GM18520 (cell line): Measurements from ENCODE around the gene B3GALNT1.
"Not testable (repeated sequence)": the region's sequence is repeated elsewhere in the genome, so short reads cannot be mapped to it uniquely, and the experiment has no call there.

Experiments
- ATAC-seq: cut with Tn5 transposase; IDR thresholded peaks from one replicate; pipeline ENCODE4 v1.9.1; 2021; ENCODE audit not compliant: unreplicated experiment

Gene B3GALNT1

DNA sequence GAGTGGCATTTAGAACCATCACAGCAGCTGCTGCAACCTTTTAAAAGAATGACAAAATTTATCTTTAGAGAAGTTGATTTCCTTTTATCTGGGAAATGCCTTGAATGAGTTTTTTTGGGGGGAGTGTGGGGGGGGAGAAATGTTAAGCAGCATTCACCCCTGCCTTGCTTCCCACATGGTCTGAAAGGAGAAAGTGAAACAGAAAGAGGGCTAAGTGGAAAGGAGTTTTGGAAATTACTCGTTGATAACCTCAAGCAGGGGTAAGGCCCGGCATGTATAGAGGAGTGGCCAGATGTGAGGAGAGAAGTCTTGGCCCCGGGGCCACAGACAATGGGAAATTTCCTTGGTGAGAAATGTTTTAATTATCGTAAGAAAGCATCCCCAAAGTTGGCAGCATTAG lies 23.5 kb downstream of the B3GALNT1 start:
- ATAC-seq: peak; percentile 78

DNA sequence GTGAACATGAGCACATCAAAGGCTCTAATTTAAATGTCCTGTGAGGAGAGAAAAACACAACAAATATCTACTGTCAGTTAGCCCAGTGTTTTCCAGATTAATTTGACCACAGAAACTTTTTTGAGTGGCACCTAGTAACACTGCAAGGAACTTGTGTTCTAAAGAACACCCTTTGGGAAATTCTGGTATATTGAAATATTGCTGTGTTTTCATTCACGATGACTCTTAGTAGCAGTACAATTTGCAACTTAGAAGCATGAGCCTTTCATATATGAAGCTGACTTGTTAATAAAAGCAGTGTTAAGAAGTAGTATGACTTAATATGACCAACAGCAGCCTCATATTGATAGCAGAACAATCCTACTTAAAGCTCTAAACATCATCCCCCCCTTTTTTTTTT lies 32.0 kb downstream of the B3GALNT1 start:
- ATAC-seq: no peak

DNA sequence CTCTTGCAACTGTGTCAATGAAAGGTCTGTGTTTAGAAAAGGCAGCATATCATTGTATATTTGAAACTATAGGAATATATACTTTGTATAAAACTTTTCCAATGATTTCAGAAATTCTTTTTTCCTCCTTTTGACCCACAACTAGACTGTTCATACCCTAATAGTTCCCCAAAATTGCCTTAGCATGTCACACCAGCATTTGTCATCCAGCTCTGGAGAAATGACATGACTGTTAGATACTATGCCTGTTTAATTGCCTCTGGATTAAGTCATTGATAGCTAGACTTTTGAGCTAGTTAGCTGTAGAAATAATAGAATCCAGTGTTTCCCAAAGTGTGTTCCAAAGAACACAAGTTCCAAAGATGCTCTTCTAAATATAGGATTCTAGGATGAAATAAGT lies 32.4 kb downstream of the B3GALNT1 start:
- ATAC-seq: no peak

DNA sequence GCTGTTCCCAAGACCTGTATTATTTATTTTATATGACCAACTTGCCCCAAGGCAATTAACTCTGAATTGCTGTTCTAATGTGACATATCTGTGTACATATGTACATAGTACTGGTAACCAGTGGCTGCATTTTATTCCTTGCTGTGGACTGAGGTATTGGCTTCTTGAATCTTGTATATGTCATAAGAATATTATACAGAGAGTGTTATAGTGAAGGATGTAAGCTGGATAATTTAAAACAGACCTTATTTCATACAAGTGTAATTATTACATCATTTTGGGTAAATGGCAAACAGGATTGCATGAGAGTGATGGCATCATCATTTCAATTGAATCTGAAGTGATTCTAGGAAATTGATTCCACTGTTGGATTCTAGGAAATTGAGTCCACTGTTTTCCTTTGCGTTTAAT lies 32.9 kb downstream of the B3GALNT1 start:
- no peak for ATAC-seq

DNA sequence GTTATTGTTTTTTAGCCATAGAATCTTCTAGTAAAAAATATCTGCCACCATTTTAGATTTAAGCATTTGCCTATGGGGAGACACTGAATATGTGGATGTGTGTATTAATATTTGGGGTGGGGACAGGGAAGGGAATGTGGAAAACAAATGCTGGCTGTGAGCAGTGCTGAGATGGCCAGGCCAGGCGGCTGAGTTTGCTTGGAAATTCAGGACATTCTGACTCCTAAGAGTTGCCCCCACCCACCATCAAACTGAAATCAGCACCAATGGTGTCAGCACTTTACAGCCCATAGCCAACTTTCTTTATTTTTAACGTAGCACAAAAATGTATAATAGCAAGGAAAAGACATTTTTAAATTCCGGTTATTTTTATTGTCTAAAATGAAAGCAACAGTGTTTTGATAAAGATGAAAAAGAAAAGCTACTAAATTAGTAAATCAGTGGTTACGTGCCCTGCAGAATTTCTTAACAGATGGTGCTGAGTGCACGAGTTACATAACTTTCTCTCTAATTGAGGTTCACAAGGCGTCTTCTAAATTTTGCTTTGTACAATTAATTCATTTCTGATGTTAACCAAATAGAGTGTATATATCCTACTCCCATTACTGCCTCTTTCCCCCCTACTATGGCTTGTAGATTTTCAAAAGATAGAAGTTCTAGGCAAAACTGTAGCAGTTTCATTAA lies 34.0 kb downstream of the B3GALNT1 start:
- no peak for ATAC-seq

DNA sequence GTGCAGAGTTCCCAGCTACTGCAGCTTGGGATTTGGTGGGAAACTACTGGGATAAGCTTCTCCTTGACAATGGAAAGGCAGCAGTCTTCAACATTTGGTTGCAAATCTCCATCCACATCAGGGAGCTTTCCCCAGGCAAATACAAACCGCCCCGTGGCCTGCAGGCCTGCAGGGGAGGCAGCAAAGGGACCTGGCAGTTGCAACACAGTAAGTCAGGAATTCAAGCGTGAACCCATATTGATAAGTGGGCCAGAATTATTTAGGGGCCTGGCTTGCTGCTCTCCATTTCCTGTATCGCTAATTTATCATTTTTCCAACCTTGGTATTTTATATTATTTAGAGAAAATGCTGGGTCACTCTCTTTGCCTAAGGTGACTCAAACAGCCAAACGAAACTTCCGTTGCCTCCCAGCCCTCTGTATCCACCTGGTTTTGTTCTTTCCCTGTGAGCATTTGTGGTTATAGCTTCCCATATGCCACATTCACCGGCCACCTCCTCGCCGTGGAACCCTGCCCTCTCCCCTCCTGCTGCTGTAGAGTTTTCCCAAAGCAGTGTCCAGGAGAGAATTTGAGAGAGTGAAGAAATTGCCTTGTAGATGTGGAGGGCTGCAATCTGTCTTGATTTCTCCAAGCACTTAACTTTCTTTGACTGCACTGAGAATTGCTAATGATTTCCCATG lies 34.8 kb downstream of the B3GALNT1 start:
- no peak for ATAC-seq

DNA sequence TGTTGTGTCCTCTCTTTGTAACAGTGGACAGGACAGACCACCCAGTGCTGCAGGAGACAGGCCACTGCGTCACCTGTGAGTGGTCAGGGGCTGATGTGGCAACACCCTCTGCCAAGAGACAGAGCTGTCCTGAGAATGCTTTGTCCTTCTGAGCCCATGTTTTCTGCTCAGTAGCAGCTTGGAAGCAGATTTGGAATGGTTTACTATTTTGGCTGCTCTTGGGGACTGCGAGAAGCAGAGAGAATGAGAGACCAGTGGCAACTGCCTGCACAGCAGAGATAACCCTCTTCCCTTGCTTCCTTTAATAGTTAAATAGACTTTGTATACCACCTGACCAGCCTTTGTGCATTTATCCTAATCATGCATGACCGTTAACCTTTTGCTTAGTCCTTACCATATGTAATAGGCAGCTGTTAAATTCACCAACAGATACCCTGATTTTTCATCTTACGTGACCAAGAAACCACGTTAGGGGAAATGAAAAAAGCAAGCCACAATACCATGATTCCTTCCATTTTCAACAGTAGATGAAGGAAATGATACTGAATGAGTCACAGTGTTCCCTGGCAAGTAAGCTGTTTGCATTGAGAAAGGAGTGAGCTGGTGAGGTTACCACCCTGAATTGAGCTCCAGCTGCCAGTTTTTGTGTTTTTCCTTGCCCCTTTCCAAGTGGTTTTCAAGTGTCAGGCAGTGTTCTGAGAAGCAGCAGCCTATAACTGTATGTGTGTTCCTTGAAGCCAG lies 35.5 kb downstream of the B3GALNT1 start:
- ATAC-seq: peak; percentile 82

DNA sequence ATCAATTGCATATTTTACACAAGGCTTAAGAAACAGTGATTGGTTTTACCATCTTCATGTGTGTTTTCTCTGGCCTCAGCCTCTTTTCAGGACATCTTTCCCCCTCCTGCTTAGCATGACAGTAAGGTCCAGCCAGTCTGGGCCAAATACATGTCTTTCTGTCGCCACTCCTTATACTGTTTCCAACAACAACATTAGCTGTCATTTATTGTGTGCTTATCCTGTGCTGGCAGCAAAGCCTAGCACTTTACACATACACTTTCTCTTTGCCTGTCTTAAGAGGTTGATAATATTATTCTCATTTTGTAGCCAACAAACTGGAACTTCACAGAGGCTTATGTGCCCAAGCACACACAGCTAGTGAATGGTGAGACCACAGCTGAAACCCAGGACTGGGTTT lies 37.8 kb downstream of the B3GALNT1 start:
- no peak for ATAC-seq

DNA sequence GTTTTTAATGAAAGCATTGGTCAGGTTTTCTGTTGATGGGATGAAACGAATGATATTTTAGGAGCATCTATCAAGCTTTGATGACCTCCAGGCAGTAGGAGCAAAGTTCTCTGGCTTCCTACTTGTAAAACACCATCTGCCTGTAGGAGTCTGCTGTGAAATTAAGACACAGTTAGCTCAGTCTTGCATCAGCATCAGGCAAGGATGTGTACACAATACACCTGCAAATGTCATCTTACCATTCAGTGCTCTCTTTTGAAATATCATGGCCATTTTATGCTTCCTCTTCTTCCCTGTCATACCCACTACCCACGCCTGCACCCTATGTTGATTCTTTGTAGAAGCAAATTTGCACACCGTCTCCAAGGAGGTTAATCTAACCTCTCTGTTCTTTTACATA lies 38.2 kb downstream of the B3GALNT1 start:
- no peak for ATAC-seq

DNA sequence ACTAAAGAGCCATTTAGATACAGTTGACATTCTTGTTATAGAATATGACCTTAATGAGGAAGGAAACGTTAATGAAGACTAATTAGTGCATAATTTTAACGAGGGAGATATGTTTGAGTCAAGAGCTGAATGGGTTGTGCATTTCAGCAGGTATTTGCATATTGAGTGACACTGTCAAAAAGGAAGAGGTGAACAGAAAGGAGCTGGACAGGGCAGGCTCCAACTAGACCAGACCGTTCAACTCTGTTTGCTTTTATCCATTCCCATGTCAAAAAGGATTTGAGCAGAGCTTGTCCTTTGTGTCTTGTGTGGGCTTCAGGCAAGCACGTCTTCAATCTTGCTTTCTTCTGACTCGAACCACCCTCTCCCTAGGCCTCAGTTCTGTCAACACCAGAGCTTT lies 40.7 kb downstream of the B3GALNT1 start:
- ATAC-seq: no peak

DNA sequence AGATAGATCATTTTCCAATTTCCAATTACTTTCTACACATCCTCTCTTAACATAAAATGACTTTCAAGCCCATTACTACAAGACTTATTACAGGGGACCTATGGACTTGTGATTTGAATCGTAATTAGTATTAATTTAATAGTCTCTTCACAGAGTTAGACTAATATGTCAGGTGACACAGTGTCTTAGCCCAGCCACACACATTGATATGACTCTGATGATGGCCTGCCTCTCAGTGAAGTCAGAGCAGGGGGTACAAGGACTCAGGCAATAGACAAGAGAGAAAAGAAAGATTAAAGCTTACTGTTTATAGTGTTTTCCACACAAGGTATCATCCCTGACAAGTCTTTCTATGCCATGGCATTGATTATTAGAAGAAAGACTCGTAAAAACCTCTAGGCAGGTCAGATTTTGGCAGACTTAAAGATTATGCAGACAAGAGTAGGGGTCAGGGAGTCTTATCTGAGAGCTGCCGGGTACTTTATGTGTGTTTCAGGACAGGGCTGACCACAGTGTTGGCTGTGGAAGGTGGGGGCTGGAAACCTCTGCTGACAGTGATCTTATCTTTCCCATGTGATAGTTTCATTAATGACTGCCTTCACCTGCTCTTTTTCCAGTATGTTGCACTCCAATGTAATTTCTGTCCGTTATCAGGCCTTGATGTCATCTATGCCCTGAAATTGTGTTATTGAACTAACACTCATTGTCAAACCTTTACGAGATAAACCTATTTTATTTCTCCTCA lies 50.1 kb downstream of the B3GALNT1 start:
- ATAC-seq: no peak

DNA sequence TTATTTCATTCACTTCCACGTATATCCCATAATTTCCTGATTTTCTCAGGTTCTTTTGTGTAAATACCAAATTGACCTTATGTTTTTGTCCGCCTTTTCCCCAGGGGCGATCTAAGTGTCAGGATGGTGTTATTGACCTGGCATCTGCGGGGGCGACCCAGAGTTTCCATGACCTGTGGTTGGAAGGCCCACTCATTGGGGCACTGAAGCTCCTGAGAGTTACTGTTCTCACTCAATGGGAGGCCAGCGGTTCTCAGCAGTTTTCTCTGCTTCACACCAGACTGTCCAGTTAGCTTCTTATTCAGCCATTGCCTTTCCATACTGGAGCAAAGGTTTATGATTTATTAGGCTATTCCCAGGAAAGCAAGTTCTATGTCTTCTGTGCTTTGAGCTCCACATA lies 53.3 kb downstream of the B3GALNT1 start:
- no peak for ATAC-seq

DNA sequence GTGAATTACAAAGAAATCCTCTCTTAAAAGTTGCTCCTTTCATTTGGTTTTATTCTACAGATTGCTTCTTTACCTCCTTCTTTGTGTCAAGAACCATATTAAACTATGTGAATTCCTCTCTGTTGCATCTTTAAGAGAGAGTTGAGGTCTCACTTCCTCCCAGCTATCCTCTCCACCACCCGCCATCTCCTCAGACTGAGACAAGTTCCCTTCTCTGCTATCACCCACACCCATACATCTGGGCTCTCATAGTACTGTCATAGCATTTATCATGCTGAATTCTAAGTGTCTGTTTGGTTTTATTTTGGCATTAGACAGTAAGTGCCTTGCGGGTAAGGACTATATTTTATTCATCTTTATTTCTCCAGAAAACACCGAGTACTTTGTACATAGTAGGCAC lies 54.2 kb downstream of the B3GALNT1 start:
- no peak for ATAC-seq

DNA sequence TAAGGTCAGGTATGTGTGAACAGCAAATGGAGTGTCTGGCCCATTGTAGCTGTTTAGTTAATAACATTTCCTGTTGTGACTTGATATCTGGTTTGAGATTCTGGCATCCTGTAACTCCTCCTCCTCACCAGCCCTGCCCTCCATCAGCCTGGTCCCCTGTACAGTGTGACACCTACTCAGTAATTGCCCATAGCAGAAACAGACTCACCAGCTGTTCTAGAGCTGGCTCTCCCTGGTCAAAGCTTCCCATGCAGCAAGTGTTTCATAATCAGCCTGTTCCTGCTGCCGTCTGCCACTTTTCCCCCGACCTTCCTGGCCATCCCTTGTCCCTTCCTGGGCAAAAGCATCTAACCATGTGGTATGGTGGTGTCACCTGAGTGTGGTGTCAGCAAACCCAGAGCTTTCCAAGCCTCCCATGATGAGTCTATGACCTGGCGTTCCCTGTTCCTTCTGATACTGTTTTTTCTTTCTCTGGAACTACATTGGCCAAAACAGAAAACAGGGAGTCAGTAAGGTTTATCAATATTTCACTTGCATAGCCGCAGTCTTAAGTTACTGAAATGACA lies 55.4 kb downstream of the B3GALNT1 start:
- no peak for ATAC-seq

DNA sequence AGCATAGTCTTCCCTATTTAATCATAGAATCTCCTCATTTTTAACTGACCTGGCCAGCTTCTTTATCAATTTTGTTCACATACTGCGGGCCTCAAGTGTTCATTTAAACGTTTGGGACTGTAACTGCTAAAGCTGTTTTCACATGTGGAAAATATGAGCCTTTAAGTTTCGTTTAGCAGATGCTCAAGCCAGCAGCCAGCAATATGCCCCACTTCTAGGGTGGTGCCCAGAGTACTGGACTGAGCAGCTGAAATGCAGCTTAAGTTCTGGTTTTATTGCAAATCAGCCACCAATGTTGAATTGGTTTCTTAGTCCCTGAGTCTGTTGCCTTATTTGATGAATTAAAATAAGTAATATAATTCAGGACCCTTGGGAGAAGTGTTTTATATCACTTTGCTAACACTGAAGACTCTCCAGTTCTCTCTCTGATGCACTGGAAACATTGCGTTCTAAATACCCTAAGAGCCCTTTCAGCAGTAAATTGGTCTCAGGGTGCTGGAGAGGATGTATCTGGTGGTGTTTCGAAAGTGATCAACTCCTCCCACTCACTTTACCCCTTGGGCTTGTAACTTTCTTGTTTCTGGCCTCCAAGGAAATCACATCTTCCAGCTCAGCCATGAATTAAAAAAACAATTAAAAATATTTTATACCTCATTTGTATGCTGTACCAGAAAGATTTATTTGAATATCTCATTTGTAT lies 61.7 kb downstream of the B3GALNT1 start:
- no peak for ATAC-seq

DNA sequence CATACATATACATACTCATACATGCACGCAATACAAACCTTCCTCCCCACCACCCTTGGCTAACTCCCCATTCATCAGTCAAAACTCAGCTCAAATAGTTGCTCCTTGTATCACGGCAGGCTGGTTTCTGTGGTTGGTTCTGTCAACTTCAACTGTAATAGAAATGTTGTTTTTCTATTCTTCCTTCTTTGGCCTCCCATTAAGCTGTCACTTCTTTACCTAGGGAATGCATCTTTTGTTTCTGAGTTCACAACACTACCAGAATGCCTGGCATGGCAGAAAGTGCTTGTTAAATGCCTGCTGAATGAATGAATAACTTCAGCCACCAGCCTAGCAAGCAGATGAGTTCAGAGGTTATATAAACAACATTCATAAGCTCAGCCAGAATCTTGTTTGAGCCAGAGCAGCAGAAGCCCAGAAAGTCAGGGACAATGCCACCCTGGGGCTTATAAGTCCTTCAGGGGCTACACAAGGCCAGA lies 63.1 kb downstream of the B3GALNT1 start:
- ATAC-seq: no peak

DNA sequence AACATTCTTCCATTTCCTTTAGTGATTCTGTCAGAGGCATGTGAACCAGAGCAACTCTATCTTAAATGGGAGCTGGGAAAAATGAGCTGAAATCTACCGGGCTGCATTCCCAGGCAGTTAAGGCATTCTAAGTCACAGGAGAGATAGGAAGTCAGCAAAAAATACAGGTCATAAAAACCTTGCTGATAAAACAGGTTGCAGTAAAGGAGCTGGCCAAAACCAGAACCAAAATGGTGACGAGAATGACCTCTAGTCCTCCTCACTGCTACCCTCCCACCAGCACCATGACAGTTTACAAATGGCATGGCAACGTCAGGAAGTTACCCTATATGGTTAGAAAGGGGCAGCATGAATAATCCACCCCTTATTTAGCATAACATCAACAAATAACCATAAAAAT lies 66.4 kb downstream of the B3GALNT1 start:
- no peak for ATAC-seq

DNA sequence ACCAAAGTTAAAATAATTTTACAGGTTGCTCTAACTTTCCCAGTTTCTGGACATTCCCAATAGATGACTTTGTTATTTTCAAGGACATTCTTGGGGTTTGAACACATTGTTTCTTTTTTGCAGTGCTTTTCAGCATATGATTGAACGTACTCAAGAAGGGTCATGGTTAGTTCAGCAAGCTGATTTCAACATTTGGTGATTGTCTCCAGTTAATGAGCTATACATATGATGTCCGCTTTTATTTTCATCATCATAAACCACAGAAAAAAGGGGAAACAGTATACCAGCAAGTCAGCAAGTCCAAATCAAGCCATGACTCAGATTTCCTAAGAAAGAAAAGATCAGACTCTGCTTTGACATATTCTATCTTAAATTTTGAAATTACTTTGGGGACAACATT lies 69.4 kb downstream of the B3GALNT1 start:
- no peak for ATAC-seq

DNA sequence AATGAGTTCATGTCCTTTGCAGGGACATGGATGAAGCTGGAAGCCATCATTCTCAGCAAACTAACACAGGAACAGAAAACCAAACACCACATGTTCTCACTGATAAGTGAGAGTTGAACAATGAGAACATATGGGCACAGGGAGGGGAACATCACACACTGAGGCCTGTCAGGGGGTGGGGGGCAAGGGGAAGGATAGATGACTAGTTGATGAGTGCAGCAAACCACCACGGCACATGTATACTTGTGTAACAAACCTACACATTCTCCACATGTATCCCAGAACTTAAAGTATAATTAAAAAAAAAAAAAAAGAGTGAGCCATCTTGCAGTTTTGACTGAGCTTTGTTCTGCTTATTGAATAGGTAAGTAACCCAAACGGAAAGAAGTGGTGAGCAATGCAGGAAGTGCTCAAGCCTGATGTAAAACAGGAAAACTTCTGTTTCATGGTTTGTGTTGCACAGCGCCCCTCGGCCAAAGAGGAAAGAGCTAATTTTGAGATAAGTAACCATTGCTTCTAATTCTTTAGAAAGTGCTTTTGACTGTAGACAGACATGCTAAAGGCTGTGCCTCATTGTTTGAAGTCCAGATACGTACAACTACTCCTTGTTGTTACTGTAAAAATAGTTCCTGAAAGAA lies 70.1 kb downstream of the B3GALNT1 start:
- not testable (repeated sequence) for ATAC-seq
